IMR-90 (cell line): ENCODE results near the gene PLIN5. TPM values are rescaled to one million over a fixed set of nuclear protein-coding genes. Genes with fewer than 3 reads are reported as not detected.
"Not testable (repeated sequence)": the region's sequence is repeated elsewhere in the genome, so short reads cannot be mapped to it uniquely, and the experiment has no call there.

Source experiments
- ATAC-seq: fragments of 200-7000 bp; cut with Tn5 transposase; 2 replicates; pipeline ENCODE4 v1.9.1; 2020; ENCODE audit warnings: low read depth, mild to moderate bottlenecking, moderate library complexity
- BruUV-seq: library from RNA; stranded (reverse); fragments of 400-500 nt; replicated peaks from 2 replicates; lab custom pipeline; 2021; lab: Mats Ljungman, UMichigan
- CTCF ChIA-PET: fragments of 300-600 bp; formaldehyde crosslinking; extraction: SDS; loops from one replicate; lab custom pipeline; 2021; ENCODE audit warnings: antibody characterized with exemption; lab: Yijun Ruan, JAX
- POLR2A ChIA-PET: fragments of 300-600 bp; sonication (Branson Sonifier 250); formaldehyde crosslinking; loops from one replicate; lab custom pipeline; 2022; ENCODE audit warnings: antibody characterized with exemption; ENCODE audit not compliant: unreplicated experiment; lab: Charles Lee
- DNase-seq: peaks from one replicate; pipeline ENCODE4 v3.0.0; 2013
- H2AFZ ChIP-seq: replicated peaks from 2 replicates; pipeline ENCODE3; 2013; ENCODE audit warnings: low read length, mild to moderate bottlenecking; ENCODE audit not compliant: poor library complexity
- H2AK5ac ChIP-seq: 2 replicates; pipeline ENCODE4 v1.6.1; 2013; ENCODE audit warnings: low read depth, low read length, inconsistent platforms
- H2AK9ac ChIP-seq: replicated peaks from 2 replicates; pipeline ENCODE3; 2013; ENCODE audit warnings: mild to moderate bottlenecking, low read depth, low read length, moderate library complexity; ENCODE audit not compliant: poor library complexity
- H2BK120ac ChIP-seq: 2 replicates; pipeline ENCODE4 v1.6.1; 2013; ENCODE audit warnings: low read depth, low read length, inconsistent platforms
- H2BK15ac ChIP-seq: 3 replicates; pipeline ENCODE4 v1.6.1; 2013; ENCODE audit warnings: low read depth, low read length, inconsistent platforms
- H2BK20ac ChIP-seq: 2 replicates; pipeline ENCODE4 v1.6.1; 2013; ENCODE audit warnings: low read depth, mild to moderate bottlenecking, inconsistent platforms, low read length, moderate library complexity
- H2BK5ac ChIP-seq: 2 replicates; pipeline ENCODE4 v1.6.1; 2013; ENCODE audit warnings: mild to moderate bottlenecking, low read depth, low read length, inconsistent platforms; ENCODE audit not compliant: poor library complexity, severe bottlenecking
- H3K14ac ChIP-seq: replicated peaks from 2 replicates; pipeline ENCODE4 v1.6.1; 2013; ENCODE audit warnings: low read depth, low read length, inconsistent platforms
- H3K18ac ChIP-seq: 2 replicates; pipeline ENCODE4 v1.6.1; 2013; ENCODE audit warnings: low read depth, low read length, control low read depth
- H3K23ac ChIP-seq: 2 replicates; pipeline ENCODE4 v1.6.1; 2013; ENCODE audit warnings: low read depth, low read length, inconsistent platforms
- H3K27ac ChIP-seq: 2 replicates; pipeline ENCODE4 v1.5.1; 2013; ENCODE audit warnings: mild to moderate bottlenecking, control low read depth, low read length; ENCODE audit not compliant: insufficient read depth
- H3K27me3 ChIP-seq: 2 replicates; pipeline ENCODE4 v1.6.1; 2013; ENCODE audit warnings: low read length; ENCODE audit not compliant: control insufficient read depth, insufficient read depth
- H3K36me3 ChIP-seq: 2 replicates; pipeline ENCODE4 v1.6.1; 2013; ENCODE audit warnings: low read length, mixed read lengths; ENCODE audit not compliant: control insufficient read depth, insufficient read depth
- H3K4ac ChIP-seq: 2 replicates; pipeline ENCODE4 v1.6.1; 2013; ENCODE audit warnings: low read depth, low read length, inconsistent platforms
- H3K4me1 ChIP-seq: 2 replicates; pipeline ENCODE4 v1.6.1; 2013; ENCODE audit warnings: low read length, mixed read lengths; ENCODE audit not compliant: control insufficient read depth, insufficient read depth
- H3K4me2 ChIP-seq: 2 replicates; pipeline ENCODE4 v1.6.1; 2013; ENCODE audit warnings: low read depth, mild to moderate bottlenecking, control low read depth, low read length, moderate library complexity
- H3K4me3 ChIP-seq: 2 replicates; pipeline ENCODE4 v1.5.1; 2013; ENCODE audit warnings: low read depth, mild to moderate bottlenecking, control low read depth, low read length, moderate library complexity; ENCODE audit not compliant: insufficient read depth
- H3K56ac ChIP-seq: 2 replicates; pipeline ENCODE4 v1.6.1; 2013; ENCODE audit warnings: low read length, inconsistent platforms; ENCODE audit not compliant: insufficient read depth; ENCODE audit errors: extremely low read depth
- H3K79me1 ChIP-seq, 2 experiments: 2 replicates each; pipeline ENCODE4 v1.6.1; 2013; ENCODE audit warnings: low read length in 2 of 2, inconsistent platforms in 1 of 2, low read depth in 1 of 2
- H3K9ac ChIP-seq: 2 replicates; pipeline ENCODE4 v1.6.1; 2013; ENCODE audit warnings: low read depth, low read length, control low read depth
- H3K9me1 ChIP-seq: 2 replicates; pipeline ENCODE4 v1.6.1; 2013; ENCODE audit warnings: low read length, inconsistent platforms; ENCODE audit not compliant: insufficient read depth
- H3K9me3 ChIP-seq: 2 replicates; pipeline ENCODE4 v1.6.1; 2013; ENCODE audit warnings: low read length; ENCODE audit not compliant: control insufficient read depth, insufficient read depth
- H4K20me1 ChIP-seq: 2 replicates; pipeline ENCODE4 v1.6.1; 2013; ENCODE audit warnings: low read length, inconsistent platforms; ENCODE audit not compliant: insufficient read depth
- H4K5ac ChIP-seq: 2 replicates; pipeline ENCODE4 v1.6.1; 2013; ENCODE audit warnings: mild to moderate bottlenecking, low read depth, low read length, control low read depth
- H4K8ac ChIP-seq, 2 experiments: 2 replicates each; pipeline ENCODE4 v1.6.1; 2013; ENCODE audit warnings: low read depth in 2 of 2, low read length in 2 of 2, control low read depth in 1 of 2, inconsistent platforms in 1 of 2
- H4K91ac ChIP-seq: 2 replicates; pipeline ENCODE4 v1.6.1; 2013; ENCODE audit warnings: low read depth, low read length, inconsistent platforms; ENCODE audit not compliant: insufficient read depth
- SMC3 ChIP-seq: fragments of 150-350 bp; IDR thresholded peaks from 2 replicates; pipeline ENCODE4 v1.6.1; 2016; ENCODE audit warnings: low read depth, mild to moderate bottlenecking, antibody characterized with exemption, low read length, moderate library complexity
- WGBS, 2 experiments: methylation state at CpG; one replicate each; pipeline versions ENCODE4 v1.1.5 to v1.1.7; 2013; ENCODE audit warnings: missing lambda C conversion rate in 2 of 2; ENCODE audit not compliant: insufficient read length in 1 of 2; ENCODE audit errors: extremely low coverage in 2 of 2; 5-methylcytosine and 5-hydroxymethylcytosine counted together
- dilution Hi-C: fragments of 300-500 bp; cut with HindIII; formaldehyde crosslinking; loops from one replicate; pipeline ENCODE4 v1.14.3; 2018; ENCODE audit warnings: low sequenced_read_pairs; ENCODE audit not compliant: unreplicated experiment
- in situ Hi-C: fragments of 300-500 bp; cut with MboI; formaldehyde crosslinking; loops from 3 replicates; pipeline ENCODE4 v1.14.3; 2019; ENCODE audit warnings: low sequenced_read_pairs, inconsistent platforms, mixed read lengths
- intact Hi-C: fragments of 100-400 bp; cut with micrococcal nuclease; formaldehyde crosslinking; loops from 2 replicates; pipeline ENCODE4 v1.10.0; 2022
- polyA plus RNA-seq, 3 experiments: library from polyadenylated mRNA; depleted of rRNA; stranded (reverse); fragments of >200 nt; gene quantifications; 2 replicates each; pipeline ENCODE4 v1.2.3, GENCODE V29; 2012; ENCODE audit warnings: low replicate concordance in 1 of 3
- total RNA-seq: library from RNA; depleted of rRNA; stranded (reverse); fragments of >200 nt; gene quantifications from 2 replicates; pipeline ENCODE4 v1.2.3, GENCODE V29; 2012

Gene PLIN5
- total and polyA plus RNA-seq, 2 of the 4 experiments (the other 2 are of a cell fraction) = not detected

DNA sequence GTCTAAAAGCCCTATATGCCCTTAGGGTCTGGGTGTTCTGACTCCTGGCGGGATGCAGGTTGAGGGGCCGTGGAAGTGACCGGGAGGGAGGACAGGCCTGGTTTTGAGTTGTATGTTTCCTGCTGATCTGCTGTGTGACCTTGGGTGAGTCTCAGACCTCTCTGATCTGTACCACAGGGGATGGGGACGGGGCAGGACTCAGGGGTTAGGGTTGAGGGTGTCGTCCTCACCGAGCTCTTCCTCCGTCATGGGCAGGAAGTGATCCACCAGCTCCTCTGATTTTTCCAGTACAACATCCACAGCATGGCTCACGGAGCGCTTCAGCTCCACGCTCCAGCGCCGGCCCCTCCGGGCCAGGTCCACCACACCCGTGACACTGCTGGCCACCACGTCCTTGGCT is 6.2 kb downstream of the PLIN5 start:
- Histone ChIP-seq H3K14ac (no peak overlapping the region), H3K23ac (no peak overlapping the region), H4K5ac (no peak overlapping the region), H3K4me1 (no peaks in the 10 kb centered on the region), H2BK120ac (no peak overlapping the region), H3K18ac (no peak overlapping the region), H2AK5ac (no peak overlapping the region), H3K27ac (no peak overlapping the region), H3K56ac (no peak overlapping the region), H2AFZ (no peak overlapping the region), H2BK15ac (no peak overlapping the region), H4K20me1 (no peaks in the 10 kb centered on the region; the same call in 1 of the 2 replicates), H3K9me3 (no peaks in the 10 kb centered on the region), H3K36me3 (no peaks in the 10 kb centered on the region), H3K4me3 (no peak overlapping the region), H3K9ac (no peak overlapping the region), H4K91ac (no peak overlapping the region), H2BK5ac (no peak overlapping the region), H2BK20ac (no peak overlapping the region), H3K79me1 (no peaks in the 10 kb centered on the region), H3K27me3 (peaks cover 24% of the 10 kb centered on the region), H3K4me2 (no peak overlapping the region), H3K9me1 (no peaks in the 10 kb centered on the region), H2AK9ac (no peak overlapping the region), H3K4ac (no peak overlapping the region), H4K8ac (no peak overlapping the region)
- no TSS peak for BruUV-seq
- no peak for TF ChIP-seq SMC3
- POLR2A ChIA-PET = no interaction called here
- in situ Hi-C loops (no loop called here), intact Hi-C loops (loop anchor here (1.0 kb wide), 1 partner anchor 11 kb away; the partner anchor contains the start of gene PLIN4), dilution Hi-C loops (no loop called here)
- no peak for ATAC-seq
- CTCF ChIA-PET = interaction anchor here (0.5 kb wide), 1 partner anchor 342 kb away, joined by 3 read pairs; no protein-coding TSS in a partner anchor
- no peak for DNase-seq
- 88% methylated on average over 8 of the region's 15 CpGs; no CpG with 5 or more reads in 1 of the 2 experiments for WGBS, 2 experiments

DNA sequence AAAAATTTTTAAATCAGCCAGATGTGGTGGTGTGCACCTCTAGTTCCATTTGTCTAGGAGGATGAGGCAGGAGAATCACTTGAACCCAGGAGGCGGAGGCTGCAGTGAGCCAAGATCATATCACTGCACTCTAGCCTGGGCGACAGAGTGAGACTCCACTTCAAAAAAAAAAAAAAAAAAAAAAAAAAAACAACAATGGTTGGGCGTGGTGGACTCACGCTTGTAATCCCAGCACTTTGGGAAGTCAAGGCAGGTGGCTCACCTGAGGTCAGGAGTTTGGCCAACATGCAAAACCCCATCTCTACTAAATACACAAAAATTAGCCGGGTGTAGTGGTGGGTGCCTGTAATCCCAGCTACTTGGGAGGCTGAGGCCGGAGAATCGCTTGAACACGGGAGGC is 7.6 kb downstream of the PLIN5 start:
- peaks cover 25% of the 10 kb centered on the region for H3K27me3 ChIP-seq
- BruUV-seq, H3K4me1 ChIP-seq, H3K4me3 ChIP-seq, DNase-seq, H3K36me3 ChIP-seq, H3K79me1 ChIP-seq, H3K9ac ChIP-seq, H4K20me1 ChIP-seq, in situ Hi-C loops, intact Hi-C loops, H3K27ac ChIP-seq, H3K9me3 ChIP-seq, ATAC-seq, H2BK15ac ChIP-seq, CTCF ChIA-PET, H2BK120ac ChIP-seq, H4K91ac ChIP-seq, H4K8ac ChIP-seq, H2BK20ac ChIP-seq, H3K4ac ChIP-seq, H3K14ac ChIP-seq, H2BK5ac ChIP-seq, H4K5ac ChIP-seq, dilution Hi-C loops, H3K56ac ChIP-seq, POLR2A ChIA-PET, H2AFZ ChIP-seq, H3K23ac ChIP-seq, H3K18ac ChIP-seq, H2AK5ac ChIP-seq, H2AK9ac ChIP-seq, H3K9me1 ChIP-seq, H3K4me2 ChIP-seq: not testable (repeated sequence)
- WGBS, 2 experiments = 100% methylated on average over 1 of the region's 8 CpGs; no CpG with 5 or more reads in 1 of the 2 experiments
